NCI-H1417 treated with DMSO at 0.1 percent for 48 hours (cell line): ENCODE data around the gene TYSND1.
"Not testable (repeated sequence)": the region's sequence is repeated elsewhere in the genome, so short reads cannot be mapped to it uniquely, and the experiment has no call there.

Experiments
- DNase-seq: peaks from one replicate; lab custom pipeline; 2025; lab: John Stamatoyannopoulos, UW

Gene TYSND1

GRCh38 chr10:70132098-70133029, 14.1 kb downstream of the TYSND1 start, which contains the start of gene AIFM2:
Gene AIFM2, minus strand, starts transcription at chr10:70132825. Its CDS starts 8,741 bp downstream, at chr10:70124084.
- DNase-seq, result no peak

- DNase-seq, result no peak
These were observed 15.0 kb downstream of the TYSND1 start for GRCh38 chr10:70131560-70131937.

- DNase-seq, result no peak
These were observed 15.5 kb downstream of the TYSND1 start for GRCh38 chr10:70130878-70131559.

GRCh38 chr10:70126700-70127395, 19.7 kb downstream of the TYSND1 start:
- no peak for DNase-seq

- no peak for DNase-seq
These were observed 20.5 kb downstream of the TYSND1 start for GRCh38 chr10:70125918-70126552.

GRCh38 chr10:70124918-70125317, 21.6 kb downstream of the TYSND1 start:
- no peak for DNase-seq

- no peak for DNase-seq
These were observed 22.1 kb downstream of the TYSND1 start for GRCh38 chr10:70124415-70124814.

GRCh38 chr10:70123817-70124216, 22.7 kb downstream of the TYSND1 start:
- no peak for DNase-seq

- DNase-seq, result not testable (repeated sequence)
These were observed 23.3 kb downstream of the TYSND1 start for GRCh38 chr10:70123166-70123565.

- DNase-seq, result no peak
These were observed 23.8 kb downstream of the TYSND1 start for GRCh38 chr10:70122742-70123141.

- DNase-seq, result no peak
These were observed 25.1 kb downstream of the TYSND1 start for GRCh38 chr10:70121281-70121949.

GRCh38 chr10:70120417-70120816, 26.1 kb downstream of the TYSND1 start:
- DNase-seq, result no peak

GRCh38 chr10:70119623-70120022, 26.9 kb downstream of the TYSND1 start:
- no peak for DNase-seq

- no peak for DNase-seq
These were observed 27.3 kb downstream of the TYSND1 start for GRCh38 chr10:70119197-70119596.

GRCh38 chr10:70118196-70118595, 28.3 kb downstream of the TYSND1 start:
- DNase-seq, result no peak

GRCh38 chr10:70117646-70118045, 28.9 kb downstream of the TYSND1 start:
- DNase-seq, result no peak

GRCh38 chr10:70115948-70116682, 30.4 kb downstream of the TYSND1 start:
- no peak for DNase-seq

GRCh38 chr10:70114902-70115301, 31.6 kb downstream of the TYSND1 start:
- no peak for DNase-seq

- DNase-seq, result no peak
These were observed 34.4 kb downstream of the TYSND1 start for GRCh38 chr10:70112071-70112470.

- DNase-seq, result no peak
These were observed 35.0 kb downstream of the TYSND1 start for GRCh38 chr10:70111496-70111895.
